Measurements from ENCODE around the gene GRPEL2. TPM values are rescaled to one million over a fixed set of nuclear protein-coding genes. Genes with fewer than 3 reads are reported as not detected.

Gene GRPEL2
- polyA plus RNA-seq, 1 experiment = 17.1 TPM

GRCh38 chr5:149337736-149338135 is 7.6 kb upstream of the GRPEL2 start:
- DNase-seq (ENCODE audit: low read depth) = no peak
- H3K27me3 ChIP-seq (ENCODE audit: control insufficient read depth, insufficient read depth, low read length) = no peaks in the 10 kb centered on the region
- no peaks in the 10 kb centered on the region for H3K36me3 ChIP-seq (ENCODE audit: control insufficient read depth, insufficient read depth, low read length)
- POLR2A ChIA-PET = no interaction called here
- CTCF ChIA-PET = no interaction called here
- no peak overlapping the region for H3K4me3 ChIP-seq (ENCODE audit: low read depth, low read length)
- TF ChIP-seq CTCF (IDR thresholded peaks at IDR 0.05; ENCODE audit: insufficient read depth, low read depth, low read length) = no peak

GRCh38 chr5:149338364-149338763 is 6.9 kb upstream of the GRPEL2 start:
- DNase-seq (ENCODE audit: low read depth) = no peak

GRCh38 chr5:149340920-149341319 is 4.4 kb upstream of the GRPEL2 start:
- CTCF ChIA-PET = interaction anchor here (1.5 to 2.9 kb wide), 4 partner anchors 9 to 31 kb away, joined by 3 to 9 read pairs (median 6); no protein-coding TSS in a partner anchor
- DNase-seq (ENCODE audit: low read depth) = no peak
- TF ChIP-seq CTCF (IDR thresholded peaks at IDR 0.05; ENCODE audit: insufficient read depth, low read depth, low read length) = no peak
- H3K4me3 ChIP-seq (ENCODE audit: low read depth, low read length) = no peak overlapping the region
- no peaks in the 10 kb centered on the region for H3K36me3 ChIP-seq (ENCODE audit: control insufficient read depth, insufficient read depth, low read length)
- POLR2A ChIA-PET = no interaction called here
- no peaks in the 10 kb centered on the region for H3K27me3 ChIP-seq (ENCODE audit: control insufficient read depth, insufficient read depth, low read length)

More at GRCh38 chr5:149338364-149338763, 6.9 kb upstream of the GRPEL2 start:
- Histone ChIP-seq H3K4me3 (ENCODE audit: low read depth, low read length) (no peak overlapping the region), H3K27me3 (ENCODE audit: control insufficient read depth, insufficient read depth, low read length) (no peaks in the 10 kb centered on the region), H3K36me3 (ENCODE audit: control insufficient read depth, insufficient read depth, low read length) (no peaks in the 10 kb centered on the region)
- ChIA-PET POLR2A (no interaction called here), CTCF (no interaction called here)
- no peak for TF ChIP-seq CTCF (IDR thresholded peaks at IDR 0.05; ENCODE audit: insufficient read depth, low read depth, low read length)

GRCh38 chr5:149341876-149342275 is 3.4 kb upstream of the GRPEL2 start:
- H3K4me3 ChIP-seq (ENCODE audit: low read depth, low read length) = no peak overlapping the region
- no peak for TF ChIP-seq CTCF (IDR thresholded peaks at IDR 0.05; ENCODE audit: insufficient read depth, low read depth, low read length)
- ChIA-PET POLR2A (no interaction called here), CTCF (interaction anchor here (1.8 to 2.9 kb wide), 3 partner anchors 10 to 26 kb away, joined by 4 to 9 read pairs (median 7); no protein-coding TSS in a partner anchor)
- H3K27me3 ChIP-seq (ENCODE audit: control insufficient read depth, insufficient read depth, low read length) = no peaks in the 10 kb centered on the region
- H3K36me3 ChIP-seq (ENCODE audit: control insufficient read depth, insufficient read depth, low read length) = no peaks in the 10 kb centered on the region
- no peak for DNase-seq (ENCODE audit: low read depth)

- ChIA-PET POLR2A (interaction anchor here (1.2 kb wide), 1 partner anchor 23 kb away, joined by 3 read pairs; no protein-coding TSS in a partner anchor), CTCF (interaction anchor here (1.1 to 3.9 kb wide), 2 partner anchors 23 to 205 kb away, joined by 3 to 24 read pairs; no protein-coding TSS in a partner anchor)
- Histone ChIP-seq H3K36me3 (ENCODE audit: control insufficient read depth, insufficient read depth, low read length) (peaks cover 3% of the 10 kb centered on the region; the same call in 1 of the 2 replicates), H3K4me3 (ENCODE audit: low read depth, low read length) (no peak overlapping the region), H3K27me3 (ENCODE audit: control insufficient read depth, insufficient read depth, low read length) (no peaks in the 10 kb centered on the region)
- no peak for TF ChIP-seq CTCF (IDR thresholded peaks at IDR 0.05; ENCODE audit: insufficient read depth, low read depth, low read length)
- no peak for DNase-seq (ENCODE audit: low read depth)
Measured at GRCh38 chr5:149344151-149344550, 1.1 kb upstream of the GRPEL2 start.

Measured in BJ (cell line).